ENCODE measurements around the gene AMPD2. TPM values are rescaled to one million over a fixed set of nuclear protein-coding genes. Genes with fewer than 3 reads are reported as not detected.

Gene AMPD2
- total RNA-seq, 2 donors from 2014 or later: 28.0 to 60.3 TPM

GRCh38 chr1:109632671-109633346 lies 13.2 kb downstream of the AMPD2 start:
- intact Hi-C loops (cut with DNase I): loop anchor here (10.0 kb wide), 1 partner anchor 352 kb away; the partner anchor contains the start of gene AHCYL1
- H3K4me3 ChIP-seq: no peak overlapping the region
- H3K27ac ChIP-seq: no peak overlapping the region
- no peak for TF ChIP-seq CTCF (IDR thresholded peaks at IDR 0.05)
- H3K9ac ChIP-seq (ENCODE audit: low read depth in 2 of 2, low read length in 2 of 2): no peak overlapping the region
- peaks cover 11% of the 10 kb centered on the region for H3K4me1 ChIP-seq
- no peaks in the 10 kb centered on the region for H3K36me3 ChIP-seq
- no peaks in the 10 kb centered on the region for H3K9me3 ChIP-seq
- no peaks in the 10 kb centered on the region for H3K27me3 ChIP-seq
- DNase-seq: peak; percentile 48

- peaks cover 11% of the 10 kb centered on the region for H3K4me1 ChIP-seq
- no peak for DNase-seq
- no peak overlapping the region for H3K9ac ChIP-seq (ENCODE audit: low read depth in 2 of 2, low read length in 2 of 2)
- intact Hi-C loops (cut with DNase I): loop anchor here (10.0 kb wide), 1 partner anchor 351 kb away; the partner anchor contains the start of gene AHCYL1
- no peaks in the 10 kb centered on the region for H3K9me3 ChIP-seq
- no peak for TF ChIP-seq CTCF (IDR thresholded peaks at IDR 0.05)
- no peaks in the 10 kb centered on the region for H3K36me3 ChIP-seq
- no peaks in the 10 kb centered on the region for H3K27me3 ChIP-seq
- H3K4me3 ChIP-seq: no peak overlapping the region
- no peak overlapping the region for H3K27ac ChIP-seq
These were observed 14.7 kb downstream of the AMPD2 start for GRCh38 chr1:109634292-109634691.

- Histone ChIP-seq H3K36me3 (no peaks in the 10 kb centered on the region), H3K9me3 (no peaks in the 10 kb centered on the region), H3K4me3 (no peak overlapping the region), H3K27me3 (no peaks in the 10 kb centered on the region), H3K4me1 (peaks cover 11% of the 10 kb centered on the region), H3K9ac (ENCODE audit: low read depth in 2 of 2, low read length in 2 of 2) (no peak overlapping the region), H3K27ac (no peak overlapping the region)
- intact Hi-C loops (cut with DNase I): loop anchor here (5.0 to 10.0 kb wide), 2 partner anchors 93 to 350 kb away; partner anchors contain the start of gene AHCYL1
- no peak for DNase-seq
- no peak for TF ChIP-seq CTCF (IDR thresholded peaks at IDR 0.05)
These were observed 15.4 kb downstream of the AMPD2 start for GRCh38 chr1:109634771-109635750.

GRCh38 chr1:109635862-109636200 lies 16.2 kb downstream of the AMPD2 start:
- intact Hi-C loops (cut with DNase I): loop anchor here (5.0 to 10.0 kb wide), 2 partner anchors 94 to 349 kb away; partner anchors contain the start of gene AHCYL1
- Histone ChIP-seq H3K36me3 (no peaks in the 10 kb centered on the region), H3K4me1 (peaks cover 11% of the 10 kb centered on the region), H3K9ac (ENCODE audit: low read depth in 2 of 2, low read length in 2 of 2) (peak overlapping the region in 1 of 2 donors; percentile 46), H3K4me3 (no peak overlapping the region), H3K27ac (no peak overlapping the region), H3K27me3 (no peaks in the 10 kb centered on the region), H3K9me3 (no peaks in the 10 kb centered on the region)
- TF ChIP-seq CTCF (IDR thresholded peaks at IDR 0.05): no peak
- no peak for DNase-seq

- H3K27ac ChIP-seq: no peak overlapping the region
- intact Hi-C loops (cut with DNase I): loop anchor here (5.0 to 10.0 kb wide), 2 partner anchors 94 to 348 kb away; partner anchors contain the start of gene AHCYL1
- no peaks in the 10 kb centered on the region for H3K36me3 ChIP-seq
- no peaks in the 10 kb centered on the region for H3K27me3 ChIP-seq
- no peaks in the 10 kb centered on the region for H3K9me3 ChIP-seq
- H3K4me1 ChIP-seq: peaks cover 11% of the 10 kb centered on the region
- TF ChIP-seq CTCF (IDR thresholded peaks at IDR 0.05): no peak
- H3K4me3 ChIP-seq: no peak overlapping the region
- H3K9ac ChIP-seq (ENCODE audit: low read depth in 2 of 2, low read length in 2 of 2): peak overlapping the region in 1 of 2 donors; percentile 46
- no peak for DNase-seq
These were observed 16.7 kb downstream of the AMPD2 start for GRCh38 chr1:109636201-109636952.

Measured in colonic mucosa (tissue), 4 donors.